HepG2 (cell line): ENCODE results near the gene GAS2L1. TPM values are rescaled to one million over a fixed set of nuclear protein-coding genes. Genes with fewer than 3 reads are reported as not detected.

Source experiments
- ASH2L ChIP-seq: fragments of 300-600, 200-600 bp; sonication (generic); IDR thresholded peaks from 2 replicates; pipeline ENCODE4 v1.7.0; 2017; ENCODE audit warnings: low read depth, mild to moderate bottlenecking, moderate library complexity, mixed read lengths, low read length; ENCODE audit not compliant: insufficient read length
- ATAD3A ChIP-seq: sonication (generic); formaldehyde crosslinking; IDR thresholded peaks from 2 replicates; pipeline ENCODE4 v1.4.0; 2020; ENCODE audit warnings: missing genetic modification reagents
- BATF2 ChIP-seq: sonication (generic); formaldehyde crosslinking; IDR thresholded peaks from 2 replicates; pipeline ENCODE4 v1.8.0; 2022; ENCODE audit warnings: mild to moderate bottlenecking, missing genetic modification reagents, moderate library complexity
- CBX1 ChIP-seq: IDR thresholded peaks from one replicate; pipeline ENCODE4 v1.6.1; 2016; ENCODE audit warnings: antibody characterized with exemption, low read depth
- EED ChIP-seq: sonication (generic); formaldehyde crosslinking; IDR thresholded peaks from 2 replicates; pipeline ENCODE4 v1.5.0; 2020; ENCODE audit warnings: mild to moderate bottlenecking, missing genetic modification reagents
- HBP1 ChIP-seq: IDR thresholded peaks from 2 replicates; pipeline ENCODE4 v1.6.1; 2016; ENCODE audit warnings: low read depth, control low read depth
- HNF4G ChIP-seq, 2 experiments: sonication (generic) in 1 of 2; formaldehyde crosslinking in 1 of 2; IDR thresholded peaks; 2 replicates each; pipeline versions ENCODE4 v1.4.0 to v1.6.1; 2011 to 2020; ENCODE audit warnings: borderline replicate concordance in 2 of 2, low read depth in 2 of 2, mild to moderate bottlenecking in 2 of 2, low read length in 1 of 2, missing genetic modification reagents in 1 of 2, moderate library complexity in 1 of 2
- ISX ChIP-seq: sonication (generic); formaldehyde crosslinking; conservative IDR thresholded peaks from 2 replicates; pipeline ENCODE4 v1.5.0; 2020; ENCODE audit warnings: missing genetic modification reagents
- RNF2 ChIP-seq: fragments of 450-650 bp; conservative IDR thresholded peaks from 2 replicates; pipeline ENCODE4 v1.6.1; 2016; ENCODE audit warnings: low read depth
- TEAD2 ChIP-seq: sonication (generic); formaldehyde crosslinking; IDR thresholded peaks from 2 replicates; pipeline ENCODE4 v1.9.0; 2021; ENCODE audit warnings: missing genetic modification reagents
- ZBTB7A ChIP-seq: sonication (generic); formaldehyde crosslinking; IDR thresholded peaks from 2 replicates; pipeline ENCODE4 v1.8.0; 2022; ENCODE audit warnings: mild to moderate bottlenecking, missing genetic modification reagents
- ZBTB8A ChIP-seq: sonication (generic); formaldehyde crosslinking; IDR thresholded peaks from 2 replicates; pipeline ENCODE4 v1.4.0; 2020; ENCODE audit warnings: mild to moderate bottlenecking, low read depth, missing genetic modification reagents, borderline replicate concordance
- ZFP91 ChIP-seq: sonication (generic); formaldehyde crosslinking; IDR thresholded peaks from 2 replicates; pipeline ENCODE4 v1.9.0; 2022; ENCODE audit warnings: missing genetic modification reagents, mild to moderate bottlenecking, borderline replicate concordance
- ZSCAN12 ChIP-seq: sonication (generic); formaldehyde crosslinking; IDR thresholded peaks from 2 replicates; pipeline ENCODE4 v1.9.0; 2021; ENCODE audit warnings: mild to moderate bottlenecking, missing genetic modification reagents
- polyA plus RNA-seq, 8 experiments: library from polyadenylated mRNA; depleted of rRNA in 3 of 8; stranded (reverse) in 7 of 8; unstranded in 1 of 8; fragments of >200 nt; fragmentation: Illumina TruSeq in 4 of 8; extraction: Trizol in 4 of 8; gene quantifications; 2 replicates each; pipeline versions ENCODE4 v1.2.1 to v1.2.3, GENCODE V29; 2011 to 2016; ENCODE audit warnings: low read depth in 4 of 8, missing spikeins in 1 of 8, mixed read lengths in 1 of 8; ENCODE audit not compliant: insufficient read depth in 1 of 8
- total RNA-seq, 5 experiments: library from RNA; depleted of rRNA; stranded (reverse); fragments of >200 nt; fragmentation: Illumina TruSeq; extraction: Trizol; gene quantifications; 2 replicates each; pipeline ENCODE4 v1.2.3, GENCODE V29; 2016; ENCODE audit warnings: low read depth in 1 of 5
- TF ChIP-seq, protein P1 (sequence below): sonication (generic); formaldehyde crosslinking; IDR thresholded peaks from 2 replicates; pipeline ENCODE4 v1.8.1; 2023; ENCODE audit warnings: missing genetic modification reagents, mild to moderate bottlenecking, borderline replicate concordance
- TF ChIP-seq, protein P2 (sequence below): sonication (generic); formaldehyde crosslinking; IDR thresholded peaks from 2 replicates; pipeline ENCODE4 v1.4.0; 2020; ENCODE audit warnings: mild to moderate bottlenecking, missing genetic modification reagents, borderline replicate concordance
- TF ChIP-seq, protein P3 (sequence below): sonication (generic); formaldehyde crosslinking; IDR thresholded peaks from 2 replicates; pipeline ENCODE4 v1.5.1; 2020; ENCODE audit warnings: missing genetic modification reagents, mild to moderate bottlenecking, borderline replicate concordance

GAS2L1 gene
- total and polyA plus RNA-seq, 2 of the 13 experiments (the other 11 are each of a cell fraction or from before 2014, with no cell fraction given), result 1.8 to 3.3 TPM

DNA sequence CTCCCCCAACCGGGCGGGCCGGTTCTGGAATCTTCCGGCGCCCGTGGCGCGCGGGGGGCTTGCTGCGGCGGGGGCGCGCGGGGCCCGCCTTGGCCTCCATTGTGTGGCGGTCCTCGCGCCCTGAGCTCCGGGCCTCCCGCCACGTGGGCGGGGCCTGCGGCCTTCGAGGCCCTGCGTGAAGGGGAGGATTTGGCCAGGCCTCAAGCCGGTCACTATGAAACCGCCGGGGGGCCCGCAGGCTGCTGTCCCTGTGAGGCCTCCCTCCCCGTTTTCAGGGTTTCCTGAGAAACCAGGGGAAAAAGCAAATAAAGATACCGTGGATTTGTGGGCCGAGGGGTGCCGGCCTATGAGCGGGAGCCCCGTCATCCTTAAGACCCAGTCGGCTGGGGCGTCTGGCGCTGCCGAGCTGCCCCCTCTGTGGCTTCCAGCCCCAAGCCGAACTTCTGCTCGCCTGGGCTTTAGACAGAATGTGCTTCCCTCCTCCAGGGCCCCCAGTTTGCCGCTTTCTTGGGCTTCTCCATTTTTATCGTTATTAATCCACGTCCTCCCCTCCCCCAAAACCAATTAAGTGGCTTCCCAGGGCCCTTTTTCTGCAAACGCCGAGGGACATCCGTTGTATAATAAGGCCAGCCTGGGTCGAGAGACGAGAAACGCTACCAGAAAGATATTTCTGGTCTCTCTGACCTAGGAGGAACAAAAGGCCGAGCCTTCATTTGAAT lies 37.8 kb upstream of the GAS2L1 start (continued):
- TF ChIP-seq ZSCAN12 (CRISPR knock-in tag) (0 out of 2 replicates have a peak, but pooled peaks have one; percentile 11), EED (peak; percentile 45; the same call in 1 of the 2 replicates), BATF2 (CRISPR knock-in tag) (0 out of 2 replicates have a peak, but pooled peaks have one; percentile 45), HNF4G (IDR thresholded peaks at IDR 0.05; ENCODE audit: borderline replicate concordance, low read depth, low read length) (0 out of 2 replicates have a peak, but pooled peaks have one; percentile 22), HNF4G (CRISPR knock-in tag; IDR thresholded peaks at IDR 0.05; ENCODE audit: borderline replicate concordance, low read depth) (no peak), RNF2 (peak; percentile 91), ASH2L (peak; percentile 8), ISX (CRISPR knock-in tag) (0 out of 2 replicates have a peak, but pooled peaks have one; percentile 21), ATAD3A (CRISPR knock-in tag) (no peak), HBP1 (CRISPR knock-in tag) (0 out of 2 replicates have a peak, but pooled peaks have one; percentile 35), TEAD2 (0 out of 2 replicates have a peak, but pooled peaks have one; percentile 14), CBX1 (no peak), ZBTB8A (CRISPR knock-in tag) (no peak), ZBTB7A (CRISPR knock-in tag) (no peak), ZFP91 (no peak; the same call in 1 of the 2 replicates)
- TF ChIP-seq, protein P1, sequence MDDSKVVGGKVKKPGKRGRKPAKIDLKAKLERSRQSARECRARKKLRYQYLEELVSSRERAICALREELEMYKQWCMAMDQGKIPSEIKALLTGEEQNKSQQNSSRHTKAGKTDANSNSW (CRISPR knock-in tag), result 0 out of 2 replicates have a peak, but pooled peaks have one; percentile 83
- TF ChIP-seq, protein P2, sequence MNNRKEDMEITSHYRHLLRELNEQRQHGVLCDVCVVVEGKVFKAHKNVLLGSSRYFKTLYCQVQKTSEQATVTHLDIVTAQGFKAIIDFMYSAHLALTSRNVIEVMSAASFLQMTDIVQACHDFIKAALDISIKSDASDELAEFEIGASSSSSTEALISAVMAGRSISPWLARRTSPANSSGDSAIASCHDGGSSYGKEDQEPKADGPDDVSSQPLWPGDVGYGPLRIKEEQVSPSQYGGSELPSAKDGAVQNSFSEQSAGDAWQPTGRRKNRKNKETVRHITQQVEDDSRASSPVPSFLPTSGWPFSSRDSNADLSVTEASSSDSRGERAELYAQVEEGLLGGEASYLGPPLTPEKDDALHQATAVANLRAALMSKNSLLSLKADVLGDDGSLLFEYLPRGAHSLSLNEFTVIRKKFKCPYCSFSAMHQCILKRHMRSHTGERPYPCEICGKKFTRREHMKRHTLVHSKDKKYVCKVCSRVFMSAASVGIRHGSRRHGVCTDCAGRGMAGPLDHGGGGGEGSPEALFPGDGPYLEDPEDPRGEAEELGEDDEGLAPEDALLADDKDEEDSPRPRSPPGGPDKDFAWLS (CRISPR knock-in tag), result no peak
- TF ChIP-seq, protein P3, sequence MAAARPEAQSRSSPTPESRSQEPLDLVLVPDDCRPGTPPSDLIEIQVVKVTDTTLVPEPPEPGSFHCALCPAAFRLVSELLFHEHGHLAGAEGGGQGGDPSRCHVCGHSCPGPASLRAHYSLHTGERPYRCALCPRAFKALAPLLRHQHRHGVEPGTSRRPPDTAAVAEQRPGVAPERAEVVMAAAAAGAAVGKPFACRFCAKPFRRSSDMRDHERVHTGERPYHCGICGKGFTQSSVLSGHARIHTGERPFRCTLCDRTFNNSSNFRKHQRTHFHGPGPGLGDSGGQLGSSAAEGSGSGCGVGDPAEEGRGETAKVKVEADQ (CRISPR knock-in tag), result peak; percentile 87
